GM12872 (cell line): Measurements from ENCODE around the gene LIN28B.

Source experiments
- TF ChIP-seq, protein P1 (sequence below): IDR thresholded peaks from 3 replicates; pipeline ENCODE4 v1.5.1; 2011; ENCODE audit warnings: low read depth, mild to moderate bottlenecking, low read length, moderate library complexity; ENCODE audit not compliant: insufficient read depth

The LIN28B gene

DNA sequence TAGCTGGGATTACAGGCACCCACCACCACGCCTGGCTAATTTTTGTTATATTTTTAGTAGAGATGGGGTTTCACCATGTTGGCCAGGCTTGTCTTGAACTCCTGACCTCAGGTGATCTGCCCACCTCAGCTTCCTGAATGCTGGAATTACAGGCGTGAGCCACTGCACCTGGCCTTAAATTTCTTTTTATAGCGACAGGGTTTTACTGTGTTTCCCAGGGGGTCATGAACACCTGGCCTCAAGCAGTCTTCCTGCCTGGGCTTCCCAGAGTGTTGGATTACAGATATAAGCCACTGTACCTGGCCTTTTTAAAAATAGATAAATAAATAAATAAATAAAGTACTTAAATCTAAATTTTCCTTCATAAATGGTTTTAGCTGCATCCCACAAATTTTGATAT lies 57.5 kb downstream of the LIN28B start:
- TF ChIP-seq, protein P1, sequence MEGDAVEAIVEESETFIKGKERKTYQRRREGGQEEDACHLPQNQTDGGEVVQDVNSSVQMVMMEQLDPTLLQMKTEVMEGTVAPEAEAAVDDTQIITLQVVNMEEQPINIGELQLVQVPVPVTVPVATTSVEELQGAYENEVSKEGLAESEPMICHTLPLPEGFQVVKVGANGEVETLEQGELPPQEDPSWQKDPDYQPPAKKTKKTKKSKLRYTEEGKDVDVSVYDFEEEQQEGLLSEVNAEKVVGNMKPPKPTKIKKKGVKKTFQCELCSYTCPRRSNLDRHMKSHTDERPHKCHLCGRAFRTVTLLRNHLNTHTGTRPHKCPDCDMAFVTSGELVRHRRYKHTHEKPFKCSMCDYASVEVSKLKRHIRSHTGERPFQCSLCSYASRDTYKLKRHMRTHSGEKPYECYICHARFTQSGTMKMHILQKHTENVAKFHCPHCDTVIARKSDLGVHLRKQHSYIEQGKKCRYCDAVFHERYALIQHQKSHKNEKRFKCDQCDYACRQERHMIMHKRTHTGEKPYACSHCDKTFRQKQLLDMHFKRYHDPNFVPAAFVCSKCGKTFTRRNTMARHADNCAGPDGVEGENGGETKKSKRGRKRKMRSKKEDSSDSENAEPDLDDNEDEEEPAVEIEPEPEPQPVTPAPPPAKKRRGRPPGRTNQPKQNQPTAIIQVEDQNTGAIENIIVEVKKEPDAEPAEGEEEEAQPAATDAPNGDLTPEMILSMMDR = no peak

DNA sequence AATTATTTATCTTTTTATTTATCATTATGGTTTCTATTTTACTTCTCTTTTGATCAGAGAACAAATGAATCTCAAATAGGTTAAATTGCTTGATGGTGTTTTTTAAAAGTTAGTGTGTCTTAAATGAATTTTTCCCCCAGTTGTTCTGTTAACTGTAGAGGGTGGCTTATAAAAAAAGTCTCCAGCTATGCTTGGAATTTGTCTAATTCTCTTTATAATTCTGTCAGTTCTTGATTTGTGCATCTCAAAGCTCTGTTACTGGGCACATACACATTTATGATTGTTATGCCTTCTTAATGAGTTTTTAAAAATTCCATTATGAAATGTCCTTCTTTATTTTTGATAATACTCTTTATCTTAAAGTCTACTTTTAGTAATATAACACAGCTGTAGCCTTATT lies 58.0 kb downstream of the LIN28B start:
- TF ChIP-seq, protein P1 = no peak

DNA sequence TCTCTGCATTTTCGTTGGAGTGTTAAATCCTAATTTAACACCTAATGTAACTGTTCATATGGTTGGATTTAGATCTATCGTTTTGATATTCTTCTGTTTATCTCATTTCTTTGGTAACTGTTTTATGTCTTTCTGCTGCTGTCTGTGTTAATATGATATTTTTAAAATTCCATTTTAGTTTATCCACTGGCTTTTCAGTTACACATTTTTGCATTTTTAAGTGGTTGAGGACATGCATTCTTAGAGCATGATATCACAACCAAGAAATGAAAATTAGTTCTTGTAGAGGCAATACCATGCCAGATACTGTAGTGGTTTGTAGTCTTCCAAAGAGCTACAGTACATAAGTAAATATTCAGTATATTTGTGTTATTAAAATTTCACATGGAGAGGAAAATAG lies 58.6 kb downstream of the LIN28B start:
- TF ChIP-seq, protein P1 = no peak

DNA sequence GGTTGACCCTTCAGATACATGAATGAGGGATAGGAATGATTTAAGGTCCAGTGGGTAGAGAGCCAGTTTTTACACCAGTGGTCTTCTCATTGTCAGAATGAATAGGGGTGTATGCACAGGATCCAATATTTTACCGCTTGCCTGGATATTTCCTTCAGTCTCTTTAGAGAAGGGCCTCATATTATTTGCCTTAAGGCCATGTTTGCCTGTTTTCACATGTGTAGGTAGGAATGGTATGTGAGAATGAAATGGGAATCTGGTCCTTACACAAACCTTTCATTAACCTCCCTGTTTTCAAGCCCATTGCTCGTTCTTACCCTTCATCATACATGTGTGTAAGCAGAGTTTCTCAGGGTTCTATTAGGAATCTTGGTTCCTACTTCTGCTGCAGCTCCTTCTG lies 62.4 kb downstream of the LIN28B start:
- TF ChIP-seq, protein P1 = no peak

DNA sequence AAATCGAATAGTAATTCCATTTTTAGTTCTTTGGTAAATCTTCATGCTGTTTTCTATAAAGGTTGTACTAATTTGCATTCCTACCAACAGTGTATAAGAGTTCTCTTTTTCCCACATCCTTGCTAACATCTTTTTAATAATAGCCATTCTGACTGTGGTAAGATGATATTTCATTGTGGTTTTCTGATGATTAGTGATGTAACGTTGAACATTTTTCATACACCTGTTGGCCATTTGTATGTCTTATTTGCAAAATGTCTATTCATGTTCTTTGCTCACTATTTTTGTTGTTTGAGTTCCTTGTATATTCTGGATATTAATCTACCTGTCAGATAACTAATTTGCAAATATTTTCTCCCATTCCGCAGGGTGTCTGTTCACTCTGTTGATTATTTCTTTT lies 64.5 kb downstream of the LIN28B start:
- TF ChIP-seq, protein P1 = no peak

DNA sequence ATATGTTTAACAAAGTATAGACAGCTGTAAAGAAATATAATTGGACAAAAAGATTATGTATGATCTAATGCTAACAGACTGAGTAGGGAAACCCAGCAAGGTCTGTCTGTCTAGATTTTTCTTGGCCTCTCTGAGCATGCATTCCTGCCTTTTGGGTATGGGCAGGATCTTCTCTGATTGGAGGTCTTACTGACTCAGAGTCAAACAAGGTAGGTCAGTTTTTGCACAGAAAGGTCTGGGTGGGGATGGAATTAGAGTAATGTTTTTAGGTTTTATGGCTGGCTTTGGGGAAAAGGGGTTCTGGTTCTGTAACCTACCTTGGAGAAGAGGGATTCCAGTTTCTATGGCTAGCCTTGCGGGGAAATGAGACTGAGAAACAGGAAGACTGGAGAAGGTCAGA lies 65.5 kb downstream of the LIN28B start:
- TF ChIP-seq, protein P1 = no peak

DNA sequence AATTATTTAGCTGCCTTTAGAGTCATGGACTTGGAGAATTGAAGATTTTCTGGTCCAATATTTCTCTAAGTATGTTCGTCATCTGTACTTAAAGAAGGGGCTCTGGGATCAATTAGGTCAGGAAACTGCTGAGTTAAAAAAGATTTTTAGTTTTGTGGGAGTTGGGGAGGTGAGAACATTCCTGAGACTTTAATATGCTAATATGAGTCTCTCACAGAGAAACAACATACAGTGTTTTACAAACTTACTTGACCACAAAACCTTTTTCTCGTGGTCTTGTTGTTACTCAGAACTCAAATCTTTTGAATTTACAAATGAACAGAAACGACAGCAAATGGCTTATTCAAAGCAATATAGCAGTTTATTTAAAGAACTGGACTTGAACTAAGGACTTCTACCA lies 67.9 kb downstream of the LIN28B start:
- TF ChIP-seq, protein P1 = no peak

DNA sequence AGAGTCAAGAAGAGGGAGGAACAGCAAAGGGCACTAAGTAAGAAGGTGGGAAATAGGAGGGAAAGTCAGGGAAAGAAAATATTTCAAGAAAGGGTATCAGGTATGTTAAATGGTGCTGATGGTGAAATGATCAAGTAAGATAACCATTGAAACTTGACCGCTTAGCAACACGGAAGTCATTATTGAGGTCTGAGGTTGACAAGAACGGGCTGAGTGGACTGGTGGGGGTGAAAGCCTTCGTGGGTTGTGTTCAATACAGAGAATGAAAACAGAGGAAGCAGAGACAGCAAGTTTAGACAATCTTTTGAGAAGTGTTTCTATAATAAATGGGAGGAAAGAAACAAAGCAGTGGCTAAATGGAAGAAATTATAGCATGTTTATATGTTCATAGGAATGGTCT lies 72.0 kb downstream of the LIN28B start:
- TF ChIP-seq, protein P1 = no peak
